ENCODE measurements around the gene OSMR. TPM values are rescaled to one million over a fixed set of nuclear protein-coding genes. Genes with fewer than 3 reads are reported as not detected.

OSMR gene
- polyA plus RNA-seq, 1 donor from 2014 or later = not detected

DNA sequence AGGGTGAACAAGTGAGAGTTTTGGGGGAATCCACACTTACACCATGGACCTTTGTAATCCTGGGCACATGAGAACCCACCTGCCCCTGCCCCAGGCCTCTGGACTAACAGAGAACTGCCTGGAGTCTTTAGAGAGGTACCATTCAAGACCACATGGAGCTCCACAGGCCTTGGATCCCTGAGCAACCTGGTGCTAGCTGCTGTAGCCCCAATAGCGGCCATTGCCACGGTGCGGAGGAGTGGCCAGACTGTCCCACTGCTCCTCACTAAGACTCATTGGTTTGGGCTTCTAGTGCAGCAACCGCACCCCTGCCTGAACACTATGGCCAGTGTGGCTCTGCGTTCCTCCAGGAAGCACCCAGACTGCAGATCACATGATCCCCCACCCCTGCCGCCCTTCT, 45.8 kb downstream of the OSMR start:
- H3K79me2 ChIP-seq (replicated peaks; ENCODE audit: insufficient read depth, low read length) = no peaks in the 10 kb centered on the region
- no peaks in the 10 kb centered on the region for H3F3A ChIP-seq (ENCODE audit: insufficient read depth, low read length, poor library complexity, severe bottlenecking)
- no peak overlapping the region for H3K9ac ChIP-seq (ENCODE audit: low read length)
- H3K27ac ChIP-seq (ENCODE audit: low read length) = no peak overlapping the region
- H3K4me2 ChIP-seq (ENCODE audit: low read length) = no peak overlapping the region
- no peaks in the 10 kb centered on the region for H4K20me1 ChIP-seq (ENCODE audit: insufficient read depth)
- TF ChIP-seq, protein P1, sequence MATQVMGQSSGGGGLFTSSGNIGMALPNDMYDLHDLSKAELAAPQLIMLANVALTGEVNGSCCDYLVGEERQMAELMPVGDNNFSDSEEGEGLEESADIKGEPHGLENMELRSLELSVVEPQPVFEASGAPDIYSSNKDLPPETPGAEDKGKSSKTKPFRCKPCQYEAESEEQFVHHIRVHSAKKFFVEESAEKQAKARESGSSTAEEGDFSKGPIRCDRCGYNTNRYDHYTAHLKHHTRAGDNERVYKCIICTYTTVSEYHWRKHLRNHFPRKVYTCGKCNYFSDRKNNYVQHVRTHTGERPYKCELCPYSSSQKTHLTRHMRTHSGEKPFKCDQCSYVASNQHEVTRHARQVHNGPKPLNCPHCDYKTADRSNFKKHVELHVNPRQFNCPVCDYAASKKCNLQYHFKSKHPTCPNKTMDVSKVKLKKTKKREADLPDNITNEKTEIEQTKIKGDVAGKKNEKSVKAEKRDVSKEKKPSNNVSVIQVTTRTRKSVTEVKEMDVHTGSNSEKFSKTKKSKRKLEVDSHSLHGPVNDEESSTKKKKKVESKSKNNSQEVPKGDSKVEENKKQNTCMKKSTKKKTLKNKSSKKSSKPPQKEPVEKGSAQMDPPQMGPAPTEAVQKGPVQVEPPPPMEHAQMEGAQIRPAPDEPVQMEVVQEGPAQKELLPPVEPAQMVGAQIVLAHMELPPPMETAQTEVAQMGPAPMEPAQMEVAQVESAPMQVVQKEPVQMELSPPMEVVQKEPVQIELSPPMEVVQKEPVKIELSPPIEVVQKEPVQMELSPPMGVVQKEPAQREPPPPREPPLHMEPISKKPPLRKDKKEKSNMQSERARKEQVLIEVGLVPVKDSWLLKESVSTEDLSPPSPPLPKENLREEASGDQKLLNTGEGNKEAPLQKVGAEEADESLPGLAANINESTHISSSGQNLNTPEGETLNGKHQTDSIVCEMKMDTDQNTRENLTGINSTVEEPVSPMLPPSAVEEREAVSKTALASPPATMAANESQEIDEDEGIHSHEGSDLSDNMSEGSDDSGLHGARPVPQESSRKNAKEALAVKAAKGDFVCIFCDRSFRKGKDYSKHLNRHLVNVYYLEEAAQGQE (IDR thresholded peaks at IDR 0.05; ENCODE audit: borderline replicate concordance) = no peak
- no peak for TF ChIP-seq EP300 (conservative IDR thresholded peaks at IDR 0.05; ENCODE audit: poor library complexity, severe bottlenecking)
- TF ChIP-seq RAD21 (conservative IDR thresholded peaks at IDR 0.05) = no peak
- no peak for TF ChIP-seq EZH2 (IDR thresholded peaks at IDR 0.05; ENCODE audit: borderline replicate concordance, insufficient read depth, low read length, poor library complexity, severe bottlenecking)
- no peak for TF ChIP-seq SMC3 (conservative IDR thresholded peaks at IDR 0.05; ENCODE audit: poor library complexity)
- TF ChIP-seq, protein P2, sequence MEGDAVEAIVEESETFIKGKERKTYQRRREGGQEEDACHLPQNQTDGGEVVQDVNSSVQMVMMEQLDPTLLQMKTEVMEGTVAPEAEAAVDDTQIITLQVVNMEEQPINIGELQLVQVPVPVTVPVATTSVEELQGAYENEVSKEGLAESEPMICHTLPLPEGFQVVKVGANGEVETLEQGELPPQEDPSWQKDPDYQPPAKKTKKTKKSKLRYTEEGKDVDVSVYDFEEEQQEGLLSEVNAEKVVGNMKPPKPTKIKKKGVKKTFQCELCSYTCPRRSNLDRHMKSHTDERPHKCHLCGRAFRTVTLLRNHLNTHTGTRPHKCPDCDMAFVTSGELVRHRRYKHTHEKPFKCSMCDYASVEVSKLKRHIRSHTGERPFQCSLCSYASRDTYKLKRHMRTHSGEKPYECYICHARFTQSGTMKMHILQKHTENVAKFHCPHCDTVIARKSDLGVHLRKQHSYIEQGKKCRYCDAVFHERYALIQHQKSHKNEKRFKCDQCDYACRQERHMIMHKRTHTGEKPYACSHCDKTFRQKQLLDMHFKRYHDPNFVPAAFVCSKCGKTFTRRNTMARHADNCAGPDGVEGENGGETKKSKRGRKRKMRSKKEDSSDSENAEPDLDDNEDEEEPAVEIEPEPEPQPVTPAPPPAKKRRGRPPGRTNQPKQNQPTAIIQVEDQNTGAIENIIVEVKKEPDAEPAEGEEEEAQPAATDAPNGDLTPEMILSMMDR (IDR thresholded peaks at IDR 0.05; ENCODE audit: poor library complexity, severe bottlenecking) = no peak
- no peak for TF ChIP-seq MXI1 (conservative IDR thresholded peaks at IDR 0.05; ENCODE audit: poor library complexity, severe bottlenecking)
- TF ChIP-seq POLR2AphosphoS5 (IDR thresholded peaks at IDR 0.05) = no peak
- TF ChIP-seq TAF1 (IDR thresholded peaks at IDR 0.05; ENCODE audit: low read depth) = no peak
- H3K36me3 ChIP-seq (ENCODE audit: insufficient read depth, low read length) = no peaks in the 10 kb centered on the region
- H3K9me2 ChIP-seq (ENCODE audit: insufficient read depth, low read length) = no peaks in the 10 kb centered on the region
- H3K4me3 ChIP-seq (ENCODE audit: low read length) = no peak overlapping the region
- no peaks in the 10 kb centered on the region for H3K9me3 ChIP-seq (ENCODE audit: low read length)
- no peak overlapping the region for H2AFZ ChIP-seq (ENCODE audit: low read depth, low read length)
- no peaks in the 10 kb centered on the region for H3K27me3 ChIP-seq (ENCODE audit: insufficient read depth, low read depth, low read length)

DNA sequence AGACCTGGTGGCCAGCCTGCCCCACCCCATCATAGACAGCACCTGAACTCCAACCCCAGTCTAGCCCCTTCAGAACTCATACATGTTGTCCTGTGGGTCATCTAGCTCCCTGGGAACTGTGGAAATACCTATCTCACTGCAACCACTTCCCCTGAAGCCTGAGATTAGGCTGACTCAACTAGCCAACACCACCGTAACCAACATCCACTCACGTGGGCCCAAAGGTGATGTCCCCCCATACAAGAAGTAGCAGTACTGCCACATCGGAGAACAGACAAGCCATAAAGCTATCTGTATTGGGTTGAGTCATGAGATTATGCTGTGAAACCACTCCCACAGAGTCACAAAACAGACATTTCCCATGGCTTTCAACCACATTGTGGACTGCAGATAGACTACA, 46.6 kb downstream of the OSMR start:
- no peak overlapping the region for H3K4me2 ChIP-seq (ENCODE audit: low read length)
- no peak overlapping the region for H2AFZ ChIP-seq (ENCODE audit: low read depth, low read length)
- no peaks in the 10 kb centered on the region for H3F3A ChIP-seq (ENCODE audit: insufficient read depth, low read length, poor library complexity, severe bottlenecking)
- no peaks in the 10 kb centered on the region for H3K36me3 ChIP-seq (ENCODE audit: insufficient read depth, low read length)
- H3K4me3 ChIP-seq (ENCODE audit: low read length) = no peak overlapping the region
- H4K20me1 ChIP-seq (ENCODE audit: insufficient read depth) = no peaks in the 10 kb centered on the region
- TF ChIP-seq MXI1 (conservative IDR thresholded peaks at IDR 0.05; ENCODE audit: poor library complexity, severe bottlenecking) (no peak), TAF1 (IDR thresholded peaks at IDR 0.05; ENCODE audit: low read depth) (no peak), SMC3 (conservative IDR thresholded peaks at IDR 0.05; ENCODE audit: poor library complexity) (no peak), EZH2 (IDR thresholded peaks at IDR 0.05; ENCODE audit: borderline replicate concordance, insufficient read depth, low read length, poor library complexity, severe bottlenecking) (no peak), POLR2AphosphoS5 (IDR thresholded peaks at IDR 0.05) (no peak), RAD21 (conservative IDR thresholded peaks at IDR 0.05) (no peak), EP300 (conservative IDR thresholded peaks at IDR 0.05; ENCODE audit: poor library complexity, severe bottlenecking) (no peak)
- TF ChIP-seq, protein P1 (IDR thresholded peaks at IDR 0.05; ENCODE audit: borderline replicate concordance) = no peak
- TF ChIP-seq, protein P2 (IDR thresholded peaks at IDR 0.05; ENCODE audit: poor library complexity, severe bottlenecking) = no peak
- H3K9me3 ChIP-seq (ENCODE audit: low read length) = no peaks in the 10 kb centered on the region
- H3K27me3 ChIP-seq (ENCODE audit: insufficient read depth, low read depth, low read length) = no peaks in the 10 kb centered on the region
- H3K79me2 ChIP-seq (replicated peaks; ENCODE audit: insufficient read depth, low read length) = no peaks in the 10 kb centered on the region
- H3K9ac ChIP-seq (ENCODE audit: low read length) = no peak overlapping the region
- H3K9me2 ChIP-seq (ENCODE audit: insufficient read depth, low read length) = no peaks in the 10 kb centered on the region
- H3K27ac ChIP-seq (ENCODE audit: low read length) = no peak overlapping the region
